ENCODE data around the gene SNIP1.
"Not testable (repeated sequence)": the region's sequence is repeated elsewhere in the genome, so short reads cannot be mapped to it uniquely, and the experiment has no call there.

Gene SNIP1

DNA sequence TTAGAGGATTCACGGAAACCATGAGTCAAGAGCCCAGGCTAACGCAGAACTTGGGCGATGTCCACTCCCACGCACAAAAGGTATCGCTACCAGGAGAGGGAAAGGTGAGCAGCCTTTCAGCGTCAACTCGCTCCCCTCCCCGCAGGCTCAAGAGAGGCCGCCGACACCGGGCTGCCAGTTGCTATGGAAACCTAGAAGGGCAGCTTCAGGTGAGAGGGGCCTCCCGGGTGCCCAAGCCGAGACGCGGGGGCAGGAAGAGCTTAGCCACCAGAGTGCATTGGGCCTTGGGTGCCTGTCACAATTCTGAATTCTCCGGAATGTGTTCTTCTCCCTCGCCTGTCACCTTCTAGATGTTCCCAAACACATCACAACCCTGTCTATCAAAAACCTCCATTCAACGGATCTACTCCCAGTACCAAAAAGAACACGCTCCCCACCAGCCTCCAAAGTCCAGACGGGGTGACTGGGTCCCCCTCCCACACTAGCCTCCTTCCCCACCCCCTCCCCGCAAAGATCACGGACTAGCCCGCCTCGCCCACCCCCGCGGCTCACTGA is 40.2 kb downstream of the SNIP1 start:
- peak; percentile 12 for DNase-seq (ENCODE audit: low spot score)

DNA sequence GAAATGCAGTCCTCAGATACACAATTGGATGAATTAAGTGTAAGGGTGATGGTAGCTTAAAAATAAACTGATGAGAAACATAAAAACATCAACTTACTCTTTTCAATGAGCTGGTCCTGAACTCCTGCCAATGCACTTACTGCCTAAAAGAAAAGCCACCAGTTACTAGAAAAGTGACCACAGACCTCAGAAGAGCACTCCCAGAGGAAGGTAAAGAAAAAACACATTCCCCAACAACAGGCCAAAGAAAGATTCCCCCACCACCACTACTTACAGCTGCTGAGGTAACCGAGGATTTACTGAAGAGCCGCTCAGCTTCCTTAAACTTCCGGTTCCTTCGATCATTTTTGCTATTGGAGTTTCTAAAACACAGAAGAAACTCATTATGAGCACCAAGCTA is 44.9 kb downstream of the SNIP1 start:
- peak; percentile 50 for DNase-seq (ENCODE audit: low spot score)

DNA sequence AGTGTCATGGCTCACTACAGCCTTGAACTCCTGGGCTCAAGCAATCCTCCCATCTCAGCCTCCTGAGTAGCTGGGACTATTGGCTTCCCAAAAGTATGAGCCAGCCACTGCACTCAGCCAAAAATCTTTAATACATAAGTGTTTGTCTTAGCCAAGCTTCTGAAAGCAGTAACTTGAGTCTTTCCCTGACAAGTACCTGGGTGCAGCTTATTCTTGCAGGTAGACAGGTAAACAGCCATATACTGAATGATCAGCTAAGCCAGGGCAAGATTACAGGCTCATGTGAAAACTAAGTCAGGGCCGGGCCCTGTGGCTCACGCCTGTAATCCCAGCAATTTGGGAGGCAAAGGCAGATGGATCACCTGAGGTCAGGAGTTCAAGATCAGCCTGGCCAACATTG is 47.4 kb downstream of the SNIP1 start:
- DNase-seq (ENCODE audit: low spot score): no peak

DNA sequence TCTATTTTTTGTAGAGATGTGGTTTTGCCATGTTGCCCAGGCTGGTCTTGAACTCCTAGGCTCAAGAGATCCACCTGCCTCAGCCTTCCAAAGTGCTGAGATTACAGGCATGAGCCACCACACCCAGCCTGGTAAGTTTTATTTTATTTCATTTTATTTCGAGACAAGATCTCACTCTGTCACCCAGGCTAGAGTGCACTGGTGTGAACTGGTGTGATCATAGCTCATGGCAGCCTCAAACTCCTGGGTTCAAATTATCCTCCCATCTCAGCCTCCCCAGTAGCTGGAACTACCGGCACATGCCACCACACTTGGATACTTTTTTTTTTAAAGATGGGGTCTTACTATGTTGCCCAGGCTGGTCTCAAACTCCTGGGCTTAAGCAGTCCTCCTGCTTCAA is 51.3 kb downstream of the SNIP1 start:
- not testable (repeated sequence) for DNase-seq (ENCODE audit: low spot score)

DNA sequence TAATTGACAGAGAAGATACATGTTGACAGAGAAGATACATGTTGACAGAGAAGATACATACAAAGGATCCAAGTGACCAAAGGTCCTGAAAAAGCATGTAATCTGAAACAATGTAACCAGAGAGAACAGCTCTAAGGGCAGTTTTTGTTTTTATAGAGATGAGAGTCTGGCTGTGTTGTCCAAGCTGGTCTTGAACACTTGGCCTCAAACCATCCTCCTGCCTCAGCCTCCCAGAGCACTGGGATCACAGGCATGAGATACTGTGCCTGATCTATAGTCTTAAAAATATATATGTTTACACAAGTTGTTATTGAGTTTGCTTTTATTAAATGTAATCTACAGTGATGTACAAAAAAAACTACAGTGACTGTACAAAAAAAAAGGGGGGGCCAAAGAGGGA is 52.0 kb downstream of the SNIP1 start:
- no peak for DNase-seq (ENCODE audit: low spot score)

DNA sequence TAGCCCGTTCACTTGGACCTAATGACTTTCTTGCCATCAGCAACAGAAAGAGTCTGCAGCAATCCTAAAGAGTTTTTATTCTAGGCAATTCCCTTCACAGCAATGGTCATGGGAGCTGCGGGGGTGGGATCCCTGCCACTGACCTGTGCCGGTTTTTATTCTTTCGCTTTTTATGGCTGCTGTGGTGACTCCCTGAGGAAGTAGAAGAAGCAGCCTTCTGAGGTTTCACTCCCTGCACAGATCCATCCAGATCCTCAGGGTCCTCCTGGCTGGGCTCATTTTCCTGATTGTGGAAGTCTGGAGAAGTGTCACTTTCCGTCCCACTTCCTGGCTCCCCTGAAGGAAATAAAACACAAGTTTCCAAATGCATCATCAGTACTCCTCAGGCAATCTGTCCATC is 52.4 kb downstream of the SNIP1 start:
- DNase-seq (ENCODE audit: low spot score): no peak

DNA sequence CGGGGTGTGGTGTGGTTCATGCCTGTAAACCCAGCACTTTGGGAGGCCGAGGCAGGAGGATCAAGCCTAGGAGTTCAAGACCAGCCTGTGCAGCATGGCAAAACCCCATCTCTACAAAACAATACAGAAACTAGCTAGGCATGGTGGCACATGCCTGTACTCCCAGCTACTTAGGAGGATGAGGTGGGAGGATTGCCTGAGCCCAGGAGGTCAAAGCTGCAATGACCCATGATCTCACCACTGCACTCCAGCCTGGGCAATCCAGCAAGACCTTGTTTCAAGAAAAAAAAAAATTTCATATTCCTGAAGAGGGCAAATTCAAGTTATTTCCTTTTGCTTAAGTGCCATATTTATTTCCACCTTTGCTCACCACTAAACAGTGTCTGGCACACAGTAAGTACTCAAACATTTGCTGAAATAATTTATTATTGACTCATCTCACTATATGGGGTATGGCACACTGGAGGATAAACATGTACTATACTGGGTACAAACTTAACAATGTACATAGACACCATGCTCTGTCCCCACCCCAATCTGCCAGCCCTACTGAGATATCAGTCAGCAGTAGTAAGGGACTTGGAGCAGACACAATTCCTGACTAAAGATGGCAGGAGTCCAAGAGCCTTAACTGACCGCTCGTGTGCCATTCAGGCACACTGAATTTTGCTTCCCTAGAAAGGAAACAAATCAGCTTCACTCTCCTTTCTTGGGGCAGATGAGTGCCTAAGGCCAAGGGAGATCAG is 55.0 kb downstream of the SNIP1 start:
- DNase-seq (ENCODE audit: low spot score): peak; percentile 54

DNA sequence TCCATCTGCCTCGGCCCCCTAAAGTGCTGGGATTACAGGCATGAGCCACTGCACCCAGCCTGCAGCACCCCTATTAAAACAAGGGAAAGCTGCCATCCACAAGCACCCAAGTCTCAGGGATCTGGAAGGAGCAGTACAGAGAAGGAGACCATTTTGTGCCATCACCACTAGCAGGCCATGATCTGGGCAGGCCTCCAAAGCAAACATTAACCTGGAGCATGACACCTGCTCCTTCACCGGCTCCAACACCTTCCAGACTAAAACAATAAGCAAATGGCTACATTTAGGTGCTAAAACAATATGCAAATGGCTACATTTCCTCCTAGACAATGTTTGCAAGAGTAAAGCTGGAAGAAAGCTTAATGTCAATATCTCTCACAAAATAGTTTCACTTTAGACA is 56.3 kb downstream of the SNIP1 start:
- DNase-seq (ENCODE audit: low spot score): no peak

DNA sequence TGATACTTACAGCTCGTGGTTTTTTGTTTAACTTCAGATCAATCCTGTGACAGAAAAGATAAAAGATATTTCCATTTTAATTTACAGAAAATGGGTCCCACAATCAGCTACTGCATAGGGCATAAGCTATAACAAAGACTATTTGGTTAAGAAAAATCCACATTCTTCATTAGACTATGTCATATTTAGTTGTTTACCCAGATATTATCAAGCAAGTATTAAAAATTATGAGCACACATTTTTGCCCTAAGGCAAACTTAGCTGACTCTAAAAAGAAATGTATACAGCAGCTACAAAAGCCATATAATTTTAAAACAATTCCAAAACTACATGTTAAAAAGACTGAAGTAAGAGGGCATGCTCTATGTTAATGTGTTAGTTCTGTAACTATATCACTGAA is 58.2 kb downstream of the SNIP1 start:
- DNase-seq (ENCODE audit: low spot score): no peak

DNA sequence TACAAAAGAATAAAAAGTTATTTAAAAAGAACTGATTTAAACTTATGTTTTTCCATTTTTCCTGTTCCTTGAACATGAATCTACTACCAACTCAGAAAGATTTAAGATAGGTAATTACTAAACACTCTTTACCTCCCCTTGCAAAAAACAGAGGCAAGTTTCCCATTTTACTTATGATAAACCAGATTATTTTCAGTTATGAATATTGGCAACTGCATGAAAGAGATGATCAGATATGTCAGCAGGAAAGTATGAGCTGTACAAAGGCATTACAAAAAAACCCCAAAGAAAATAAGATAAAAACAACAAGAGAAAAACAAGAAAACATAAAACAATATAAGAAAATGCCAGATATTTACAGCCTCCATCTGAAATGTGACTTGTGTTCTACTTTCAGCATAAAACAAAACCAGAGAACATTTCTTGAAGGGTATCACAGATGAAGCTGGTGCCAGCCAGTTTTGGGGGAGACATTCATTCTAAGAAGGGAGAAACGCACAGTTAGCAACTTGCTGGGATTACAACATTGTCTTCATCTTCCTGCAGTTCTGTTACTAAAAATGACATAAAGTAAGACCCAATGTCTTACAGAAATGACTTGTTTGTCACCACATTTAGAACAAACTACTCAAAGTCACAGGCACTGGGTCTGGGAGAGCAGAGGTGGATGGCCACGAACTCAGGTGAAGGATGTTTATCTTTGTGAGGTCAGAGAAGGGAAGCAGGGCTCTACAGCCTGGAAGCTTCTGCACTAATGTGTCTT is 60.6 kb downstream of the SNIP1 start:
- DNase-seq (ENCODE audit: low spot score): no peak

DNA sequence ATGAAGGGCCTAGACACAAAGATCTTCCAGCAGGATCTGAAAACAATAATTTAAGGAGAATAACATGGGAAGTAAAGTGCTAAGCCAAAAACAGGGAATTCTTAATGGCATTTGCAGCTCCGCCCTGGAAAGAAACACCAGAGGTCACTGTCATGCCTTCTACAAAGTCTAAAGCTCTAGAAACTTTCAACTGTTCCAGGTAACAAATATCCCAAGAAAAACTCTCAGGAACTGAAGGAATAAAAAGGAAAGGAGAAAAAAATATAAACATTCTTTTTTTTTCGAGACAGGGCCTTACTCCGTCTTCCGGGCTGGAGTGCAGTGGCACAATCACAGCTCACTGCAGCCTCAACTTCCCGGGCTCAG is 66.5 kb downstream of the SNIP1 start:
- no peak for DNase-seq (ENCODE audit: low spot score)

DNA sequence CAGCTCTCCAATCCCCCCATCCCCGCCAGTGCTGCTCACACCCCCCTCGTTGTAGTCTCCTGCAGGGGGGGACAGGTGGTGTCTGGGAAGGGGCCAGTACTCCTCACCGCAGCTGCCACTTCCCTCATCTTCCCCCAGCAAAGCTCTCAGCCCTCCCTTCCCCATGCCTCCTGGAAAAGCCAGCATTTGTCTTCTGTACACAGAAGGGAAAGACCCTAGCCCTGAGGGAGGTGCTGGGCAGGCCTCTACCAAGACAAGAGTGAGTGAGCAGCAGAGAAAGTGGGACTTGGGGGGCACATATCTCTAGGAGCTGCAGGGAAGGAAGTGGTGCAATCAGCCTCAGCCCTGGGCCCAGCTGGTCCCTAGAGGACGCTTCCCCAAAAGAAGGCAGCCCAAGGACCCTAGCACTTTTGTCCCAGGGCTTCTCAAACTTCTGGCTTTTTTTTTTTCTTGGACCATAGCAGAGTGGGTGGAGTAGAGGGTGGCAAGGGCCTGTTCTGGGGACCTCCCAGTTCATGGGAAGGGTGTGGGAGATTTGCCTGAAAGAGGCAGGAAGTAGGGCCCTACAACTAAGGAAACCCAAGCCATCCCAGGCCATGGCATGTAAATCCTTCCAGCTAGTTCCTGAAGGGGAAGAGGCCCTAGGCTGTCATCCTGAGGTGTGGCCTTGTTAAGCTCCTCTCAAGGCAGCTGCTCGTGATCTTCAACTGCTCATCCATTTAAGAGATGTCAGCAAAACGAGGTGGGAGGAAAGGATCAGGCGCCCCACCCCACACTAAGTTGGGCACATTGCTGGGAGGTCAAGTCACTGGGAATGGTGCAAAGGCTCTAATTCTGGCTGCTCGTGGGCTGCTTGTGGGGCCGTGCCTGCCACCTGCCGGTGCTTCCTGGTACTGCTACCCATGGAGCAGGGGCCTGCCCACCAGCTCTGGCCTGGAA is 67.1 kb downstream of the SNIP1 start:
- DNase-seq (ENCODE audit: low spot score): peak; percentile 87

DNA sequence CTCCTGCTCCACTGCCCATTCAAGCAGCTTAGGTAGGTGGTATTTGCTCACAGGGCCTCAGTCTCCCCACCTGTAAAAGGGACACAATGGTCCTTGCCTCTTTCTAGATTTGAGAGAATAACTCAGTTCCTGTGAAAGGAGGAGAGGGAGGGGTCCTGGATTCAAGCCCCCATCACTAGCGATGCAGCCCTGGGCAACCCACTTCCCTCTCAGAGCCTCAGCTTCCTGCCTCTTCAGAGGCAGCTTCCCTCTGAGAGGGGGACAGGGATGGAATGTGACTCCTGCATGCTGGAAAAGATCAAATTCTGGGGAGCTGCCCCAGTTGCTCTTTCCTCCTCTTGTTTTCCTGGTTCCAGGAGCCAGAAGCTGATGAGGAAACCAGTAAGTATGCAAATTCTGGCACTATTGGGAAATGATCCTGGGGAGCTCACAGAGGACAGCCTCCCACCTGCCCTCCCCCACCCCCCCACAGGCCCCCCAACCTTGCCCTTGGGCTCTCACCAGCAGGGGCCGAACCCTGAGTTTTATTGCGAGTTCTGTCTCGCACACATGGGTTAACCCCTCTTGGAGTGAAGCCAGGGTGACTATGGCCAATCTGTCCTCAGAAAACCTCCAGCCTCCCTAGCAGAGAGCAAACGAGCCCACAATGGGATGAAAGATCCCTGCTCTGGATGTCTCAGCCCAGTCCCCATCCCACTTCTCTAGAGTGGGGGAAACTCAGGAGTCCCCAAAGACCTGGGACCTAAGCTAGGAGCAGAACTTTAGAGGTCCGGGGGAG is 68.0 kb downstream of the SNIP1 start:
- DNase-seq (ENCODE audit: low spot score): peak; percentile 48

Data from AG08395 (cell line).